ENCODE data around the gene HMGCS2.

The HMGCS2 gene

GRCh38 chr1:119805247-119805646 is 36.5 kb upstream of the HMGCS2 start:
- H3K9me3 ChIP-seq (ENCODE audit: control insufficient read depth, low read length): no peaks in the 10 kb centered on the region
- no peak overlapping the region for H3K4me3 ChIP-seq (ENCODE audit: low read length)
- no peak overlapping the region for H3K9ac ChIP-seq (ENCODE audit: low read length)
- DNase-seq (ENCODE audit: low read depth): no peak
- H3K36me3 ChIP-seq (ENCODE audit: control insufficient read depth, insufficient read depth, low read length, severe bottlenecking): no peaks in the 10 kb centered on the region
- no peaks in the 10 kb centered on the region for H3K4me1 ChIP-seq (ENCODE audit: control insufficient read depth, insufficient read depth, low read length)
- peaks cover 28% of the 10 kb centered on the region for H3K27me3 ChIP-seq (replicated peaks; ENCODE audit: control insufficient read depth, insufficient read depth, low read length)

GRCh38 chr1:119799599-119800177 is 31.0 kb upstream of the HMGCS2 start:
- DNase-seq (ENCODE audit: low read depth): no peak
- no peak overlapping the region for H3K9ac ChIP-seq (ENCODE audit: low read length)
- H3K4me1 ChIP-seq (ENCODE audit: control insufficient read depth, insufficient read depth, low read length): no peaks in the 10 kb centered on the region
- no peaks in the 10 kb centered on the region for H3K36me3 ChIP-seq (ENCODE audit: control insufficient read depth, insufficient read depth, low read length, severe bottlenecking)
- H3K9me3 ChIP-seq (ENCODE audit: control insufficient read depth, low read length): no peaks in the 10 kb centered on the region
- no peak overlapping the region for H3K4me3 ChIP-seq (ENCODE audit: low read length)
- peaks cover 9% of the 10 kb centered on the region for H3K27me3 ChIP-seq (replicated peaks; ENCODE audit: control insufficient read depth, insufficient read depth, low read length)

- DNase-seq (ENCODE audit: low read depth): no peak
- Histone ChIP-seq H3K9me3 (ENCODE audit: control insufficient read depth, low read length) (no peaks in the 10 kb centered on the region), H3K27me3 (replicated peaks; ENCODE audit: control insufficient read depth, insufficient read depth, low read length) (peaks cover 9% of the 10 kb centered on the region), H3K4me1 (ENCODE audit: control insufficient read depth, insufficient read depth, low read length) (no peaks in the 10 kb centered on the region), H3K36me3 (ENCODE audit: control insufficient read depth, insufficient read depth, low read length, severe bottlenecking) (no peaks in the 10 kb centered on the region), H3K4me3 (ENCODE audit: low read length) (no peak overlapping the region), H3K9ac (ENCODE audit: low read length) (no peak overlapping the region)
These were observed 30.3 kb upstream of the HMGCS2 start for GRCh38 chr1:119799003-119799402.

GRCh38 chr1:119797606-119798005 is 28.9 kb upstream of the HMGCS2 start:
- Histone ChIP-seq H3K4me3 (ENCODE audit: low read length) (no peak overlapping the region), H3K36me3 (ENCODE audit: control insufficient read depth, insufficient read depth, low read length, severe bottlenecking) (no peaks in the 10 kb centered on the region), H3K4me1 (ENCODE audit: control insufficient read depth, insufficient read depth, low read length) (no peaks in the 10 kb centered on the region), H3K9ac (ENCODE audit: low read length) (no peak overlapping the region), H3K9me3 (ENCODE audit: control insufficient read depth, low read length) (no peaks in the 10 kb centered on the region), H3K27me3 (replicated peaks; ENCODE audit: control insufficient read depth, insufficient read depth, low read length) (peaks cover 3% of the 10 kb centered on the region)
- no peak for DNase-seq (ENCODE audit: low read depth)

GRCh38 chr1:119797162-119797561 is 28.5 kb upstream of the HMGCS2 start:
- DNase-seq (ENCODE audit: low read depth): no peak
- Histone ChIP-seq H3K27me3 (replicated peaks; ENCODE audit: control insufficient read depth, insufficient read depth, low read length) (peaks cover 2% of the 10 kb centered on the region), H3K36me3 (ENCODE audit: control insufficient read depth, insufficient read depth, low read length, severe bottlenecking) (no peaks in the 10 kb centered on the region), H3K9me3 (ENCODE audit: control insufficient read depth, low read length) (no peaks in the 10 kb centered on the region), H3K4me3 (ENCODE audit: low read length) (no peak overlapping the region), H3K9ac (ENCODE audit: low read length) (no peak overlapping the region), H3K4me1 (ENCODE audit: control insufficient read depth, insufficient read depth, low read length) (no peaks in the 10 kb centered on the region)

- DNase-seq (ENCODE audit: low read depth): no peak
- Histone ChIP-seq H3K4me3 (ENCODE audit: low read length) (no peak overlapping the region), H3K9me3 (ENCODE audit: control insufficient read depth, low read length) (no peaks in the 10 kb centered on the region), H3K36me3 (ENCODE audit: control insufficient read depth, insufficient read depth, low read length, severe bottlenecking) (no peaks in the 10 kb centered on the region), H3K9ac (ENCODE audit: low read length) (no peak overlapping the region), H3K4me1 (ENCODE audit: control insufficient read depth, insufficient read depth, low read length) (peaks cover 8% of the 10 kb centered on the region), H3K27me3 (replicated peaks; ENCODE audit: control insufficient read depth, insufficient read depth, low read length) (peaks cover 2% of the 10 kb centered on the region)
These were observed 26.8 kb upstream of the HMGCS2 start for GRCh38 chr1:119795261-119796200.

- peaks cover 10% of the 10 kb centered on the region for H3K4me1 ChIP-seq (ENCODE audit: control insufficient read depth, insufficient read depth, low read length)
- H3K36me3 ChIP-seq (ENCODE audit: control insufficient read depth, insufficient read depth, low read length, severe bottlenecking): no peaks in the 10 kb centered on the region
- H3K27me3 ChIP-seq (replicated peaks; ENCODE audit: control insufficient read depth, insufficient read depth, low read length): peaks cover 2% of the 10 kb centered on the region
- no peaks in the 10 kb centered on the region for H3K9me3 ChIP-seq (ENCODE audit: control insufficient read depth, low read length)
- H3K4me3 ChIP-seq (ENCODE audit: low read length): no peak overlapping the region
- H3K9ac ChIP-seq (ENCODE audit: low read length): no peak overlapping the region
- DNase-seq (ENCODE audit: low read depth): no peak
These were observed 26.2 kb upstream of the HMGCS2 start for GRCh38 chr1:119794876-119795240.

GRCh38 chr1:119794230-119794875 is 25.6 kb upstream of the HMGCS2 start:
- Histone ChIP-seq H3K4me1 (ENCODE audit: control insufficient read depth, insufficient read depth, low read length) (peaks cover 10% of the 10 kb centered on the region), H3K27me3 (replicated peaks; ENCODE audit: control insufficient read depth, insufficient read depth, low read length) (peaks cover 2% of the 10 kb centered on the region), H3K9ac (ENCODE audit: low read length) (no peak overlapping the region), H3K36me3 (ENCODE audit: control insufficient read depth, insufficient read depth, low read length, severe bottlenecking) (no peaks in the 10 kb centered on the region), H3K4me3 (ENCODE audit: low read length) (no peak overlapping the region), H3K9me3 (ENCODE audit: control insufficient read depth, low read length) (no peaks in the 10 kb centered on the region)
- DNase-seq (ENCODE audit: low read depth): no peak

- peaks cover 2% of the 10 kb centered on the region for H3K27me3 ChIP-seq (replicated peaks; ENCODE audit: control insufficient read depth, insufficient read depth, low read length)
- no peaks in the 10 kb centered on the region for H3K36me3 ChIP-seq (ENCODE audit: control insufficient read depth, insufficient read depth, low read length, severe bottlenecking)
- no peak overlapping the region for H3K9ac ChIP-seq (ENCODE audit: low read length)
- H3K4me3 ChIP-seq (ENCODE audit: low read length): no peak overlapping the region
- H3K4me1 ChIP-seq (ENCODE audit: control insufficient read depth, insufficient read depth, low read length): peaks cover 26% of the 10 kb centered on the region
- no peak for DNase-seq (ENCODE audit: low read depth)
- H3K9me3 ChIP-seq (ENCODE audit: control insufficient read depth, low read length): no peaks in the 10 kb centered on the region
These were observed 22.7 kb upstream of the HMGCS2 start for GRCh38 chr1:119791377-119791776.

- Histone ChIP-seq H3K36me3 (ENCODE audit: control insufficient read depth, insufficient read depth, low read length, severe bottlenecking) (no peaks in the 10 kb centered on the region), H3K9ac (ENCODE audit: low read length) (no peak overlapping the region), H3K4me3 (ENCODE audit: low read length) (no peak overlapping the region), H3K9me3 (ENCODE audit: control insufficient read depth, low read length) (no peaks in the 10 kb centered on the region), H3K4me1 (ENCODE audit: control insufficient read depth, insufficient read depth, low read length) (peaks cover 32% of the 10 kb centered on the region), H3K27me3 (replicated peaks; ENCODE audit: control insufficient read depth, insufficient read depth, low read length) (no peaks in the 10 kb centered on the region)
- DNase-seq (ENCODE audit: low read depth): no peak
These were observed 21.9 kb upstream of the HMGCS2 start for GRCh38 chr1:119790451-119791198.

GRCh38 chr1:119787776-119788175 is 19.1 kb upstream of the HMGCS2 start:
- H3K4me3 ChIP-seq (ENCODE audit: low read length): no peak overlapping the region
- no peaks in the 10 kb centered on the region for H3K27me3 ChIP-seq (replicated peaks; ENCODE audit: control insufficient read depth, insufficient read depth, low read length)
- peak; percentile 57 for DNase-seq (ENCODE audit: low read depth)
- H3K9me3 ChIP-seq (ENCODE audit: control insufficient read depth, low read length): no peaks in the 10 kb centered on the region
- no peak overlapping the region for H3K9ac ChIP-seq (ENCODE audit: low read length)
- H3K4me1 ChIP-seq (ENCODE audit: control insufficient read depth, insufficient read depth, low read length): peaks cover 59% of the 10 kb centered on the region
- H3K36me3 ChIP-seq (ENCODE audit: control insufficient read depth, insufficient read depth, low read length, severe bottlenecking): no peaks in the 10 kb centered on the region

All from adipocyte (in vitro differentiated cells).